Mesendoderm (in vitro differentiated cells): ENCODE results near the gene PXYLP1. TPM values are rescaled to one million over a fixed set of nuclear protein-coding genes. Genes with fewer than 3 reads are reported as not detected.
A peak's percentile ranks its signal among the peaks of the same experiment; 100 is the strongest.

Experiments
- DNase-seq: peaks from one replicate; pipeline ENCODE4 v3.0.0; 2013
- H2AK5ac ChIP-seq: 2 replicates; pipeline ENCODE4 v1.6.1; 2013; ENCODE audit warnings: low read length, inconsistent platforms
- H2BK120ac ChIP-seq: 2 replicates; pipeline ENCODE4 v1.6.1; 2013; ENCODE audit warnings: low read depth, mild to moderate bottlenecking, low read length, moderate library complexity, mixed read lengths
- H2BK15ac ChIP-seq: replicated peaks from 2 replicates; pipeline ENCODE4 v1.6.1; 2013; ENCODE audit warnings: low read depth, mild to moderate bottlenecking, moderate library complexity
- H2BK5ac ChIP-seq: 2 replicates; pipeline ENCODE4 v1.6.1; 2013; ENCODE audit warnings: low read length, inconsistent platforms
- H3K18ac ChIP-seq: 2 replicates; pipeline ENCODE4 v1.6.1; 2013; ENCODE audit warnings: mild to moderate bottlenecking, low read length, mixed read lengths
- H3K23ac ChIP-seq: one replicate; pipeline ENCODE4 v1.6.1; 2013; ENCODE audit warnings: low read length
- H3K27ac ChIP-seq: 2 replicates; pipeline ENCODE4 v1.5.1; 2013; ENCODE audit warnings: low read depth, mild to moderate bottlenecking, inconsistent platforms, low read length, moderate library complexity
- H3K27me3 ChIP-seq: 2 replicates; pipeline ENCODE4 v1.6.1; 2013; ENCODE audit warnings: low read length, control low read depth, mild to moderate bottlenecking, inconsistent platforms; ENCODE audit not compliant: insufficient read depth, poor library complexity
- H3K36me3 ChIP-seq: 2 replicates; pipeline ENCODE4 v1.6.1; 2013; ENCODE audit warnings: low read length, inconsistent platforms; ENCODE audit not compliant: control insufficient read depth, insufficient read depth
- H3K4ac ChIP-seq: one replicate; pipeline ENCODE4 v1.6.1; 2013; ENCODE audit warnings: low read depth, mild to moderate bottlenecking, low read length, moderate library complexity
- H3K4me1 ChIP-seq: 2 replicates; pipeline ENCODE4 v1.6.1; 2013; ENCODE audit warnings: low read depth, low read length, inconsistent platforms; ENCODE audit not compliant: control insufficient read depth
- H3K4me2 ChIP-seq: 2 replicates; pipeline ENCODE4 v1.6.1; 2013; ENCODE audit warnings: low read length
- H3K4me3 ChIP-seq: 2 replicates; pipeline ENCODE4 v1.5.1; 2013; ENCODE audit warnings: mild to moderate bottlenecking, low read length
- H3K56ac ChIP-seq: one replicate; pipeline ENCODE4 v1.6.1; 2013; ENCODE audit warnings: low read length
- H3K79me1 ChIP-seq: 2 replicates; pipeline ENCODE4 v1.6.1; 2013; ENCODE audit warnings: low read length, inconsistent platforms
- H3K79me2 ChIP-seq: 2 replicates; pipeline ENCODE4 v1.6.1; 2013; ENCODE audit warnings: mild to moderate bottlenecking, low read length; ENCODE audit not compliant: control insufficient read depth, insufficient read depth
- H3K9ac ChIP-seq: 2 replicates; pipeline ENCODE4 v1.6.1; 2013; ENCODE audit warnings: low read length, inconsistent platforms
- H4K5ac ChIP-seq: one replicate; pipeline ENCODE4 v1.6.1; 2013; ENCODE audit warnings: low read length
- H4K8ac ChIP-seq: one replicate; pipeline ENCODE4 v1.6.1; 2013; ENCODE audit warnings: low read depth, mild to moderate bottlenecking, control low read depth, low read length, moderate library complexity
- WGBS: extraction: QIAGEN DNeasy Blood & Tissue Kit; methylation state at CpG from one replicate; pipeline ENCODE4 v1.1.7; 2013; ENCODE audit warnings: low lambda C conversion rate, missing lambda C conversion rate; ENCODE audit not compliant: insufficient coverage; ENCODE audit errors: extremely low coverage; 5-methylcytosine and 5-hydroxymethylcytosine counted together
- polyA plus RNA-seq, 2 experiments: library from polyadenylated mRNA; stranded (reverse); fragments of 200-250 nt; gene quantifications; one replicate each; pipeline ENCODE4 v1.2.3, GENCODE V29; 2013

The PXYLP1 gene
- polyA plus RNA-seq (2013, experiment 1 of 2) = 28.8 TPM
- 30.6 TPM for polyA plus RNA-seq (2013, experiment 2 of 2)

GRCh38 chr3:141231101-141231951, at the start of gene PXYLP1:
Gene PXYLP1 (plus strand): TSS chr3:141231825. CDS start chr3:141260176, 28,351 bp downstream.
- H3K56ac ChIP-seq = peak within 1 kb of the TSS; percentile 99
- no peaks in the 10 kb centered on the region for H3K27me3 ChIP-seq
- H3K4me2 ChIP-seq = peak within 1 kb of the TSS; percentile 97
- peak; percentile 90 for DNase-seq
- H3K36me3 ChIP-seq = no peaks in the 10 kb centered on the region
- H3K79me1 ChIP-seq = no peaks in the 10 kb centered on the region
- H3K79me2 ChIP-seq = no peaks in the 10 kb centered on the region
- peak within 1 kb of the TSS; percentile 65 for H2BK120ac ChIP-seq
- no CpG with 5 or more reads among the region's 92 CpGs for WGBS
- H3K4ac ChIP-seq = peak within 1 kb of the TSS; percentile 92
- H3K27ac ChIP-seq = peak within 1 kb of the TSS; percentile 61
- H4K5ac ChIP-seq = peak within 1 kb of the TSS; percentile 73
- peak within 1 kb of the TSS; percentile 94 for H3K9ac ChIP-seq
- no peak within 1 kb of the TSS for H3K23ac ChIP-seq
- H2BK5ac ChIP-seq = peak within 1 kb of the TSS; percentile 93
- H3K4me1 ChIP-seq = peaks cover 4% of the 10 kb centered on the region
- H3K18ac ChIP-seq = peak within 1 kb of the TSS; percentile 95
- H3K4me3 ChIP-seq = peak within 1 kb of the TSS; percentile 61
- peak within 1 kb of the TSS; percentile 6 for H2AK5ac ChIP-seq
- H2BK15ac ChIP-seq = no peak within 1 kb of the TSS
- peak within 1 kb of the TSS; percentile 70 for H4K8ac ChIP-seq

GRCh38 chr3:141183606-141184005, 48.0 kb upstream of the PXYLP1 start:
- no peak for DNase-seq
- Histone ChIP-seq H3K79me2 (no peaks in the 10 kb centered on the region), H3K4ac (no peak overlapping the region), H3K9ac (no peak overlapping the region), H2AK5ac (no peak overlapping the region), H4K5ac (no peak overlapping the region), H3K27me3 (no peaks in the 10 kb centered on the region), H2BK15ac (no peak overlapping the region), H3K4me3 (no peak overlapping the region), H3K4me2 (no peak overlapping the region), H3K27ac (no peak overlapping the region), H2BK5ac (no peak overlapping the region), H3K36me3 (no peaks in the 10 kb centered on the region), H2BK120ac (no peak overlapping the region), H3K56ac (no peak overlapping the region), H3K4me1 (no peaks in the 10 kb centered on the region), H3K18ac (no peak overlapping the region), H3K79me1 (no peaks in the 10 kb centered on the region), H4K8ac (no peak overlapping the region), H3K23ac (no peak overlapping the region)
- WGBS = no CpG with 5 or more reads among the region's 2 CpGs

GRCh38 chr3:141184430-141184829, 47.2 kb upstream of the PXYLP1 start:
- H2BK120ac ChIP-seq = no peak overlapping the region
- H3K4me3 ChIP-seq = no peak overlapping the region
- no peaks in the 10 kb centered on the region for H3K79me1 ChIP-seq
- H3K27ac ChIP-seq = no peak overlapping the region
- H4K5ac ChIP-seq = no peak overlapping the region
- no peak overlapping the region for H2BK15ac ChIP-seq
- DNase-seq = no peak
- WGBS = no CpG with 5 or more reads among the region's 4 CpGs
- no peaks in the 10 kb centered on the region for H3K79me2 ChIP-seq
- no peak overlapping the region for H3K56ac ChIP-seq
- H3K4ac ChIP-seq = no peak overlapping the region
- no peak overlapping the region for H3K23ac ChIP-seq
- H3K4me1 ChIP-seq = no peaks in the 10 kb centered on the region
- no peak overlapping the region for H3K9ac ChIP-seq
- no peak overlapping the region for H3K18ac ChIP-seq
- H4K8ac ChIP-seq = no peak overlapping the region
- no peaks in the 10 kb centered on the region for H3K27me3 ChIP-seq
- H3K36me3 ChIP-seq = no peaks in the 10 kb centered on the region
- no peak overlapping the region for H2BK5ac ChIP-seq
- no peak overlapping the region for H3K4me2 ChIP-seq
- H2AK5ac ChIP-seq = no peak overlapping the region

GRCh38 chr3:141191097-141191749, 40.4 kb upstream of the PXYLP1 start:
- H3K9ac ChIP-seq = no peak overlapping the region
- no peaks in the 10 kb centered on the region for H3K36me3 ChIP-seq
- H3K27ac ChIP-seq = no peak overlapping the region

GRCh38 chr3:141192345-141192744, 39.3 kb upstream of the PXYLP1 start:
- H3K4me3 ChIP-seq = no peak overlapping the region
- no peak overlapping the region for H3K18ac ChIP-seq
- H3K4me2 ChIP-seq = no peak overlapping the region
- peak; percentile 96 for DNase-seq
- no peak overlapping the region for H2BK120ac ChIP-seq
- no peak overlapping the region for H3K4ac ChIP-seq
- H4K5ac ChIP-seq = no peak overlapping the region
- no peak overlapping the region for H3K9ac ChIP-seq
- H3K79me2 ChIP-seq = no peaks in the 10 kb centered on the region
- no peak overlapping the region for H4K8ac ChIP-seq
- no peak overlapping the region for H2AK5ac ChIP-seq
- no peaks in the 10 kb centered on the region for H3K27me3 ChIP-seq
- WGBS = no CpG with 5 or more reads among the region's 11 CpGs
- H3K27ac ChIP-seq = no peak overlapping the region
- no peak overlapping the region for H2BK5ac ChIP-seq
- H3K79me1 ChIP-seq = no peaks in the 10 kb centered on the region
- no peaks in the 10 kb centered on the region for H3K4me1 ChIP-seq
- H3K23ac ChIP-seq = no peak overlapping the region
- no peaks in the 10 kb centered on the region for H3K36me3 ChIP-seq
- H2BK15ac ChIP-seq = no peak overlapping the region
- no peak overlapping the region for H3K56ac ChIP-seq

More at GRCh38 chr3:141191097-141191749, 40.4 kb upstream of the PXYLP1 start:
- no peak overlapping the region for H4K8ac ChIP-seq
- no peak overlapping the region for H2AK5ac ChIP-seq
- no peaks in the 10 kb centered on the region for H3K27me3 ChIP-seq
- H3K56ac ChIP-seq = no peak overlapping the region
- H3K4me3 ChIP-seq = no peak overlapping the region
- no peak overlapping the region for H4K5ac ChIP-seq
- no peaks in the 10 kb centered on the region for H3K79me2 ChIP-seq
- H3K23ac ChIP-seq = no peak overlapping the region
- no peak overlapping the region for H3K4ac ChIP-seq
- H3K4me1 ChIP-seq = no peaks in the 10 kb centered on the region
- no peak overlapping the region for H3K4me2 ChIP-seq
- H3K18ac ChIP-seq = no peak overlapping the region
- H3K79me1 ChIP-seq = no peaks in the 10 kb centered on the region
- no peak overlapping the region for H2BK120ac ChIP-seq
- H2BK5ac ChIP-seq = no peak overlapping the region
- WGBS = no CpG with 5 or more reads among the region's 2 CpGs
- no peak for DNase-seq
- no peak overlapping the region for H2BK15ac ChIP-seq
